ENCODE data around the gene SYNPO2. TPM values are rescaled to one million over a fixed set of nuclear protein-coding genes. Genes with fewer than 3 reads are reported as not detected.
A peak's percentile ranks its signal among the peaks of the same experiment; 100 is the strongest.

Gene SYNPO2
- total RNA-seq, 6 experiments from 2014 or later, result 2.7 to 11.2 (median 8.2) TPM

GRCh38 chr4:119027811-119028210, 139.2 kb downstream of the SYNPO2 start:
- no peak for ATAC-seq
- Histone ChIP-seq H3K27ac (peak overlapping the region; percentile 32 to 38 (median 37)), H3K27me3 (no peaks in the 10 kb centered on the region), H3K9me3 (no peaks in the 10 kb centered on the region), H3K4me3 (peak overlapping the region in 2 of 3 donors; percentile 3), H3K4me1 (peaks cover 0 to 5% (median 0%) of the 10 kb centered on the region in 4 donors), H3K36me3 (no peaks in the 10 kb centered on the region)
- TF ChIP-seq, protein P1, sequence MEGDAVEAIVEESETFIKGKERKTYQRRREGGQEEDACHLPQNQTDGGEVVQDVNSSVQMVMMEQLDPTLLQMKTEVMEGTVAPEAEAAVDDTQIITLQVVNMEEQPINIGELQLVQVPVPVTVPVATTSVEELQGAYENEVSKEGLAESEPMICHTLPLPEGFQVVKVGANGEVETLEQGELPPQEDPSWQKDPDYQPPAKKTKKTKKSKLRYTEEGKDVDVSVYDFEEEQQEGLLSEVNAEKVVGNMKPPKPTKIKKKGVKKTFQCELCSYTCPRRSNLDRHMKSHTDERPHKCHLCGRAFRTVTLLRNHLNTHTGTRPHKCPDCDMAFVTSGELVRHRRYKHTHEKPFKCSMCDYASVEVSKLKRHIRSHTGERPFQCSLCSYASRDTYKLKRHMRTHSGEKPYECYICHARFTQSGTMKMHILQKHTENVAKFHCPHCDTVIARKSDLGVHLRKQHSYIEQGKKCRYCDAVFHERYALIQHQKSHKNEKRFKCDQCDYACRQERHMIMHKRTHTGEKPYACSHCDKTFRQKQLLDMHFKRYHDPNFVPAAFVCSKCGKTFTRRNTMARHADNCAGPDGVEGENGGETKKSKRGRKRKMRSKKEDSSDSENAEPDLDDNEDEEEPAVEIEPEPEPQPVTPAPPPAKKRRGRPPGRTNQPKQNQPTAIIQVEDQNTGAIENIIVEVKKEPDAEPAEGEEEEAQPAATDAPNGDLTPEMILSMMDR (IDR thresholded peaks at IDR 0.05), result no peak
- TF ChIP-seq POLR2A (IDR thresholded peaks at IDR 0.05), result no peak
- intact Hi-C loops (cut with DNase I), result no loop called here
- DNase-seq, result no peak
- 45% methylated on average over 2 of the region's 2 CpGs for WGBS (ENCODE audit: insufficient coverage, low coverage, low lambda C conversion rate, missing lambda C conversion rate)

GRCh38 chr4:119028296-119028695, 139.6 kb downstream of the SYNPO2 start:
- intact Hi-C loops (cut with DNase I), result no loop called here
- Histone ChIP-seq H3K4me3 (peak overlapping the region in 2 of 3 donors; percentile 3), H3K4me1 (peaks cover 0 to 5% (median 0%) of the 10 kb centered on the region in 4 donors), H3K27me3 (no peaks in the 10 kb centered on the region), H3K9me3 (no peaks in the 10 kb centered on the region), H3K27ac (peak overlapping the region; percentile 32 to 38 (median 37)), H3K36me3 (no peaks in the 10 kb centered on the region)
- ATAC-seq, result no peak
- WGBS (ENCODE audit: insufficient coverage, low coverage, low lambda C conversion rate, missing lambda C conversion rate), result 49% methylated on average over 2 of the region's 2 CpGs
- no peak for DNase-seq
- no peak for TF ChIP-seq POLR2A (IDR thresholded peaks at IDR 0.05)
- TF ChIP-seq, protein P1 (IDR thresholded peaks at IDR 0.05), result no peak

GRCh38 chr4:119029847-119030535, 141.3 kb downstream of the SYNPO2 start:
- H3K36me3 ChIP-seq, result no peaks in the 10 kb centered on the region
- TF ChIP-seq, protein P1 (IDR thresholded peaks at IDR 0.05), result no peak
- no peak for TF ChIP-seq POLR2A (IDR thresholded peaks at IDR 0.05)
- ATAC-seq (no peak), DNase-seq (no peak)
- no peaks in the 10 kb centered on the region for H3K27me3 ChIP-seq
- H3K27ac ChIP-seq, result no peak overlapping the region
- intact Hi-C loops (cut with DNase I), result no loop called here
- no peaks in the 10 kb centered on the region for H3K9me3 ChIP-seq
- no peak overlapping the region for H3K4me3 ChIP-seq
- peaks cover 0 to 3% (median 0%) of the 10 kb centered on the region in 4 donors for H3K4me1 ChIP-seq
- 67% methylated on average over 12 of the region's 18 CpGs for WGBS (ENCODE audit: insufficient coverage, low coverage, low lambda C conversion rate, missing lambda C conversion rate)

DNA sequence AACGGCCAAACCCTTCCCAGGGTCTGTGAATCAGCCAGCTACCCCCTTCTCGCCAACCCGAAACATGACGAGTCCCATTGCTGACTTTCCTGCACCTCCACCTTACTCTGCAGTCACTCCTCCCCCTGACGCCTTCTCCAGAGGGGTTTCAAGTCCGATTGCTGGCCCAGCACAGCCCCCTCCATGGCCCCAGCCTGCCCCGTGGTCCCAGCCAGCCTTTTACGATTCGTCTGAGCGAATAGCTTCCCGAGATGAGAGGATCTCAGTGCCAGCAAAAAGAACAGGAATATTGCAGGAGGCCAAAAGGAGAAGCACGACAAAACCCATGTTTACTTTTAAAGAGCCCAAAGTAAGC, 141.9 kb downstream of the SYNPO2 start:
- WGBS (ENCODE audit: insufficient coverage, low coverage, low lambda C conversion rate, missing lambda C conversion rate), result 80% methylated on average over 8 of the region's 12 CpGs
- no peak for TF ChIP-seq POLR2A (IDR thresholded peaks at IDR 0.05)
- TF ChIP-seq, protein P1 (IDR thresholded peaks at IDR 0.05), result no peak
- no peaks in the 10 kb centered on the region for H3K4me1 ChIP-seq
- DNase-seq, result no peak
- H3K36me3 ChIP-seq, result no peaks in the 10 kb centered on the region
- no peaks in the 10 kb centered on the region for H3K9me3 ChIP-seq
- no peak overlapping the region for H3K27ac ChIP-seq
- no peak for ATAC-seq
- H3K27me3 ChIP-seq, result no peaks in the 10 kb centered on the region
- no peak overlapping the region for H3K4me3 ChIP-seq
- intact Hi-C loops (cut with DNase I), result no loop called here
